ENCODE results near the gene KRTAP1-3. TPM values are rescaled to one million over a fixed set of nuclear protein-coding genes. Genes with fewer than 3 reads are reported as not detected.
"Not testable (repeated sequence)": the region's sequence is repeated elsewhere in the genome, so short reads cannot be mapped to it uniquely, and the experiment has no call there.

KRTAP1-3 gene, protein sequence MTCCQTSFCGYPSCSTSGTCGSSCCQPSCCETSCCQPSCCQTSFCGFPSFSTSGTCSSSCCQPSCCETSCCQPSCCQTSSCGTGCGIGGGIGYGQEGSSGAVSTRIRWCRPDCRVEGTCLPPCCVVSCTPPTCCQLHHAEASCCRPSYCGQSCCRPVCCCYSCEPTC
- not detected for polyA plus RNA-seq (2012; ENCODE audit: missing spikeins)

DNA sequence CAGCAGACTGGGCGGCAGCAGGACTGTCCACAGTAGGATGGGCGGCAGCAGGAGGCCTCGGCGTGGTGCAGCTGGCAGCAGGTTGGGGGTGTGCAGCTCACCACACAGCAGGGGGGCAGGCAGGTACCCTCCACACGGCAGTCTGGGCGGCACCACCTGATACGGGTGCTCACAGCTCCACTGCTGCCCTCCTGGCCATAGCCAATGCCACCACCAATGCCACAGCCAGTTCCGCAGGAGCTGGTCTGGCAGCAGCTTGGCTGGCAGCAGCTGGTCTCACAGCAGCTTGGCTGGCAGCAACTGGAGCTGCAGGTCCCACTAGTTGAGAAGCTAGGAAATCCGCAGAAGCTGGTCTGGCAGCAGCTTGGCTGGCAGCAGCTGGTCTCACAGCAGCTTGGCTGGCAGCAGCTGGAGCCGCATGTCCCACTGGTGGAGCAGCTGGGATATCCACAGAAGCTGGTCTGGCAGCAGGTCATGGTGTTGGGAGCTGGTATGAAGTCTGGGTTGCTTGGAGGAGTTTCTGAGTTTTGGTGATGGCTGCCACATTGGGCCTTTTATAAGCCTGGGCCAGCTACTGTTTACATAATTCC lies at the start of gene KRTAP1-3:
Gene KRTAP1-3 (minus strand): TSS at position 529 of the 590 bp plus-strand sequence. CDS start 53 bp downstream, at position 476.
- not testable (repeated sequence) for DNase-seq (ENCODE audit: insufficient read length); FAIRE-seq

DNA sequence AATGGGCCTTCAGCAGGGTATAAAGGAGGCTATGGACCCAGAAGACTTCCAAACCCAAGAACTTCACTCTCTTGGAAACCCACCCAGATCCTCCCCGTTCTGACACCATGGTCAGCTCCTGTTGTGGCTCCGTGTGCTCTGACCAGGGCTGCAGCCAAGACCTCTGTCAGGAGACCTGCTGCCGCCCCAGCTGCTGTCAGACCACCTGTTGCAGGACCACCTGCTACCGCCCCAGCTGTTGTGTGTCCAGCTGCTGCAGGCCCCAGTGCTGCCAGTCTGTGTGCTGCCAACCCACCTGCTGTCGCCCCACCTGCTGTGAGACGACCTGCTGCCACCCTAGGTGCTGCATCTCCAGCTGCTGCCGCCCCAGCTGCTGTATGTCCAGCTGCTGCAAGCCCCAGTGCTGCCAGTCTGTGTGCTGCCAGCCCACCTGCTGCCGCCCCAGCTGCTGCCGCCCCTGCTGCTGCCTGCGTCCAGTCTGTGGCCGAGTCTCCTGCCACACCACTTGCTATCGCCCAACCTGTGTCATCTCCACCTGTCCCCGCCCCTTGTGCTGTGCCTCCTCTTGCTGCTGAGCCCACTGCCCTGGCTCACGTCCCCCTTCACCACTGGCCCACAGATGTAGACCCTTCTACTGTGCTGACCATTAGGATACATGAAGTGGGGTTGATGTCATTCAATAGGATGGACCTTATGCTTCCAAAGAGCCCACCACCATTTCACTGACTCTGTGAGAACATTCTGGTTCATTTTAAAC lies 49.6 kb upstream of the KRTAP1-3 start, which contains the start of gene KRTAP4-7:
Gene KRTAP4-7 (plus strand): TSS at position 51 of the 757 bp plus-strand sequence. CDS start 57 bp downstream, at position 108.
- DNase-seq (ENCODE audit: insufficient read length) = not testable (repeated sequence)

DNA sequence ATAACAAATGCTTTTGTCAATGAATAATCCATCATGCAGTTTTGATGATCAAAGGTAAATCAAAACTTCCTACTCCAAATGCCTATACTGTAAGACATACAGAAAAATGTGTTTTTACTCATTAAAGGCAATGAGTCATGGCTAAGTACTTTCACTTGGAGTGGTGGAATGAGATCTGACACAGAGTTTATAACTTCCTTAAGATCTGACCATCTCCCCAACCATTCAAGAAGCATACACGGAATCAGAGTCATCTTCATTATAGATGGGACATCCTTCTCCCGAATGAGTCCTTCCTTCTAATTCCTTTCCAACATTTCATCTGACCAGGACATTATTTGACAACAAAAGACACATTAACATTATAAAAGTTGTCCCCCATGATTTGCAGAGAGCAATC lies 48.8 kb upstream of the KRTAP1-3 start:
- DNase-seq (ENCODE audit: insufficient read length); FAIRE-seq: not testable (repeated sequence)

More for the DNA sequence above, 49.6 kb upstream of the KRTAP1-3 start, which contains the start of gene KRTAP4-7:
- FAIRE-seq = not testable (repeated sequence)

DNA sequence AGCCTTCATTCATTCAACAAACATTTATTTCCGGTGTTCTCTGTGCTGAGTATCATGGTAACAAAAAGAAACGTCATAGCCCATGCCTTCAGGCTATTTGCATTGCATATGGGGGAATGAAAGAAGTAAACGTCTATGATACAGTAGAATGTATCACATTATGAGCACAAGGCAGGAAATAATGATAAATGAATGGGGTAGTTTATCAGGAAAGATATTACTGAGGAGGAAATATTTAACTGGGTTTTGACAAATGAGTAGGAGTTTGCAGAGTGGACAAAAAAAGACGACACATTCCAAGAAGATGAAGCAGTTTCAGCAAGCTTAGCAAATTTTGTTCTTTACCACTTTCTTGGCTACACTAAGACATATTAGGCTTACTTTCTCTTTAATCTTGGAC lies 48.0 kb upstream of the KRTAP1-3 start:
- DNase-seq (ENCODE audit: insufficient read length) = no peak
- FAIRE-seq = no peak
- TF ChIP-seq POLR2A (IDR thresholded peaks at IDR 0.05; ENCODE audit: low read depth, low read length) (no peak), POLR2AphosphoS5 (IDR thresholded peaks at IDR 0.05; ENCODE audit: low read depth, low read length) (no peak), TAF1 (IDR thresholded peaks at IDR 0.05; ENCODE audit: borderline replicate concordance, low read depth, low read length) (no peak)

DNA sequence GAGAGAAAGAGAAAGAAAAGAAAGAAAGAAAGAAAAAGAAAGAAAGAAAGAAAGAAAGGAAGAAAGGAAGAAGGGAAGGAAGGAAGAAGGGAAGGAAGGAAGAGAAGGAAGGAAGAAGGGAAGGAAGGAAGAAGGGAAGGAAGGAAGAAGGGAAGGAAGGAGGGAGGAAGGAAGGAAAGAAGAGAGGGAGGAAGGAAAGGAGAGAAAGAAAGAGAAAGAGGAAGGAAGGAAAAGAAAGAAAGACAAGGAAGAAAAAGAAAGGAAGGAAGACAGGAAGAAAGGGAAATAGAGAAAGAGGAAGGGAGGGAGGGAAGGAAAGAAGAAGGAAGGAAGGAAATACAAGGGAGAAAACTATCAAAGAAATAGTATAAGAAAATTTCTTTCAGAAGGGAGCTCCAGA lies 42.1 kb upstream of the KRTAP1-3 start:
- no peak for TF ChIP-seq POLR2AphosphoS5 (IDR thresholded peaks at IDR 0.05; ENCODE audit: low read depth, low read length)
- TF ChIP-seq POLR2A (IDR thresholded peaks at IDR 0.05; ENCODE audit: low read depth, low read length) = no peak
- TF ChIP-seq TAF1 (IDR thresholded peaks at IDR 0.05; ENCODE audit: borderline replicate concordance, low read depth, low read length) = no peak
- FAIRE-seq = no peak
- DNase-seq (ENCODE audit: insufficient read length) = no peak

DNA sequence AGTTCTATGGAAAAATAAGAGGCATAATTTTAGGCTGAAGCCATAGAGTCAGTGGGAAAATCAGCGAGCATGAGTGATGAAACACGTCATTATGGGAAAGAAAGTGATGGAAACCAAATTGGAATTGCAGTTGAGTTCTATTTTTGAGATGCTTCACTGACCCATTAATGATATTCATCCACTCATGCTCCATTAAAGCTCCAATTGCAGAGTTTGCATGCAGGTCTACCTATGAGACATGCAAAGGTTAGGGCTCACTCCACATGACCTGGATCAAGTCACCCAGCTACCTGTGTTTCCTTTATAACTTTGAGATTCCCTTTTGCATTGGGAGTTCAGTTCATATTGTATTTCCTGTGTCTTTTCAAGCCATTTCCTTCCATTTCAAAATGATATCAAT lies 39.0 kb upstream of the KRTAP1-3 start:
- DNase-seq (ENCODE audit: insufficient read length) (no peak), FAIRE-seq (no peak)
- no peak for TF ChIP-seq POLR2AphosphoS5 (IDR thresholded peaks at IDR 0.05; ENCODE audit: low read depth, low read length)
- no peak for TF ChIP-seq POLR2A (IDR thresholded peaks at IDR 0.05; ENCODE audit: low read depth, low read length)
- no peak for TF ChIP-seq TAF1 (IDR thresholded peaks at IDR 0.05; ENCODE audit: borderline replicate concordance, low read depth, low read length)

DNA sequence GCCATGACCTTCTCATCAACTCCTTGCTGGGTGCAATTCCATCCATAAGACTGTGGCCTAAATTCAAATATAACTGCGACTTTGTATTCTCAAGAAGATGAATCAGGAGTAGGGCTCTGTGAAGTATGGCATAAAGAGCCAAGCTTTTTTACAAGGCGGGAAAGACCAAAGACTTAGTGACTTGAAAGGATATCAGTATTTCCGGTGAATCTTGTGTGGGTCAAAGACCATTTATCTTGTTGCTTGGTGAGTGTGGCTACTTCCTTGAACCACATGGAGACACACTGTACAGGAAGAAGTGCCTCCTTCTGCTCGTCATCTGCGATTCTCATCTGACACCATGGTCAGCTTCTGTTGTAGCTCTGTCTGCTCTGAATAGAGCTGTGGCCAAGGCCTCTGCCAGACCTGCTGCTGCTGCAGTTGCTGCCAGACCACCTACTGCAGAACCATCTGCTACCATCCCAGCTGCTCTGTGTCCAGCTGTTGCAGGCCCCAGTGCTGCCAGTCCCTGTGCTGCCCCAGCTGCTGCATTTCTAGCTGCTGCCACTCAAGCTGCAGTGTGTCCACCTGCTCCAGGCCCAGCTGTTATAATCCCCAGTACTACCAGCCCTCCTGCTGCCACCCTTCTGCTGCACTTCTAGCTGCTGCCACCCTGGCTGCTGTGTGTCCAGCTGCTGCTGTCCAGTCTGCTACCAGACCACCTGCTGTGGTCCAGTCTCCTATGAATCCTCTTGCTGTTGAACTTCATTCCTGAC lies 37.1 kb upstream of the KRTAP1-3 start:
- DNase-seq (ENCODE audit: insufficient read length) (no peak), FAIRE-seq (no peak)
- TF ChIP-seq POLR2A (IDR thresholded peaks at IDR 0.05; ENCODE audit: low read depth, low read length) (no peak), TAF1 (IDR thresholded peaks at IDR 0.05; ENCODE audit: borderline replicate concordance, low read depth, low read length) (no peak), POLR2AphosphoS5 (IDR thresholded peaks at IDR 0.05; ENCODE audit: low read depth, low read length) (no peak)

DNA sequence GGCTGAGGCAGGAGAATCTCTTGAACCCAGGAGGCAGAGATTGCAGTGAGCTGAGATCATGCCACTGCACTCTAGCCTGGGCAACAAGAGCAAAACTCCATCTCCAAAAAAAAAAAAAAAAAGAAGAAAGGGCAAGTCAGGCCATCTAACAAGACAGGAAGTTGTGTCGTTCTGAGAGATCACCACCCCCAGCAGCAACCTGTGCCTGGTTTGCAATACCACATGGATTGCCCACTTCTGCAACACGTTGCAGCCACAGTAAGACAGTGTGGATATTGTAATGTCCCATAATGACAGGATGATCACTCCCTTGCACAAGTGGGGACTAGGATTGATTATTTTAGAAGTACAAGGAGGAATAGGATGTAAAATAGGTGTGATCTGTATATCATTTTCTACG lies 34.4 kb upstream of the KRTAP1-3 start:
- TF ChIP-seq POLR2AphosphoS5 (IDR thresholded peaks at IDR 0.05; ENCODE audit: low read depth, low read length) = no peak
- no peak for FAIRE-seq
- no peak for DNase-seq (ENCODE audit: insufficient read length)

DNA sequence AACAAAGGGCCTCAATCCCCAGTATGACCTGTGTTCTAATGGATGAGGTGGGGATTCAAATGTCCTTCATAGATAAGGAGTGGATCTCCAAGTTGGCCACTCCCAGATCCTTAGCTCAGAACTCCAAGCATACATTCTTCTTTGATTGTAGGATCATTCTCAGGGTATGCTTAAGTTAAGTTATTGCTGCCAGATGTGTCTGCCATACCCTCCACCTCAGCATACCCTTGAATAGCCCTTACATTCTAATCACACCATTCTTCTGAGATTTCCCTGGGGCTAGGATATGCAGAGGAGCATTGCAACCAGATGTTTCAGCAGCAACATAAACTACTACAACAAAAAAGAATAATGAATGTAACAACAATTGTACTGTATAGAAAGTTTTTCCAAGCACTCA lies 32.6 kb upstream of the KRTAP1-3 start:
- FAIRE-seq = no peak
- no peak for TF ChIP-seq POLR2AphosphoS5 (IDR thresholded peaks at IDR 0.05; ENCODE audit: low read depth, low read length)
- no peak for TF ChIP-seq TAF1 (IDR thresholded peaks at IDR 0.05; ENCODE audit: borderline replicate concordance, low read depth, low read length)
- no peak for TF ChIP-seq POLR2A (IDR thresholded peaks at IDR 0.05; ENCODE audit: low read depth, low read length)

DNA sequence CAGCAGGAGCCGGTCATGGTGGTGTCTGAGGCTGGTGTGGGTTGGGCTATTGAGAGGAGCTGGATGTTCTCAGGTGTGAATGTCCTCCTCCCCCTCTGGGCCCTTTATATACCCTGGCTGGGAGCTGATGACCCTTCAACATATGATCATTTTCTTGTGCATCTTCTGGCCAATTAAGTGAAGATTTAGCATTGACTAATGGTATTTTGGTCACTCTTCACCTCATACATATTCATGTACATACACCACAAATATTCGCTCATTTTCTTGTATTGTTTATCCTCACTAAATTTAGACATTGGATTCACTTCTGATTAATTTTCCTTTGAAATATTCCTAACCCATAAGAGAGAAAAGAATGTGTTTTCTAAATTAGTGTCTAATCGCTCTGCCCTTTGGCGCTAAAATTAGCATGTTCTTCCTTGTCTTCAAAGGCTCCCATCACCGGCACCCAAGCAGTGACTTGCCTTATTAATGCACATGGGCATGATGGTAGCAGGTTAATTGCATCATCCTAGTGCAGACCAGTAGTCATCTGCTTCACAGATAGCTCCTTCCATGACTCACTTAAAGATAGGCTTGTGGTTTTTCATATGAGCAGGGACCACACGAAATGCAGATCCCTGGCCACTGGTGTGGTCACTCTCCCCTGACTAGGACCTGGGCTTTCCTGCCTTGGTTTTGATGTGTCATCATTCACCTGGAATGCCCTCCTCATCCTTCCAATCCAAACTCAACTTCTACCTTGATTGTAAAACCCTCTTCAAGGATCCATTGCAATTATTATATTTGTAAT lies 31.4 kb upstream of the KRTAP1-3 start, which contains the start of gene KRTAP2-4:
Gene KRTAP2-4 (minus strand): TSS at position 51 of the 796 bp plus-strand sequence. CDS start 34 bp downstream, at position 17.
- no peak for FAIRE-seq
- DNase-seq (ENCODE audit: insufficient read length) = no peak
- TF ChIP-seq TAF1 (IDR thresholded peaks at IDR 0.05; ENCODE audit: borderline replicate concordance, low read depth, low read length) = no peak
- TF ChIP-seq POLR2AphosphoS5 (IDR thresholded peaks at IDR 0.05; ENCODE audit: low read depth, low read length) = no peak
- TF ChIP-seq POLR2A (IDR thresholded peaks at IDR 0.05; ENCODE audit: low read depth, low read length) = no peak

More for the DNA sequence above, 32.6 kb upstream of the KRTAP1-3 start:
- DNase-seq (ENCODE audit: insufficient read length) = no peak

DNA sequence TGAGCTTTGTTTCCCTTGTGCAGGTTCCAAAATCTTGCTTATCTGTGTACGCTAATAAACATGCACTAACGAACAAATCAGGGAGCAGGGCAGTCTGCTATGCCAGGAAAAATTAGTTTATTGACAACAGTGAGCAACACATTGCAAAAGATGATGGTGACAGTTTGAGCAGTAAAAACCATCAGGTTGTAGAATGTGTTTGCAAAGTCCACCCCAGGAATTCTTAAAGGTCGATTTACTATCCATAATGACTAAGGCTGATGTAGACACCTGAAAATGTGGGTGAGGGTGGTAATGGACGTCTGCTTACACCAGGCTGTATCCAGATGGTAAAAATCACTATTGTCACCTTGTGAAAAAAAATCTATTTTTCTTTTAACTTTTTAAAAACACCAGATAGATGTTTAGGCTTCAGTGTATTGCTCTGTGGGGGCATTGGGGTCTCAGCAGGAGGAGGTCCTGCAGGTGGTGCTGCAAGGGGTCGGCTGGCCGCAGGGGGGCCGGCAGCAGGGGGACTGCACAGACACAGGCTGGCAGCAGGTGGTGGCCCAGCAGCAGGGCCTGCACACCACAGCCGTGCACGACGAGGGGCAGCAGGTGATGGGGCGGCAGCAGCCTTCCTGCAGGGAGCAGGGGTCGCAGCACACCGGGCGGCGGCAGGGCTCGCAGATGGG lies 30.5 kb upstream of the KRTAP1-3 start:
- FAIRE-seq; DNase-seq (ENCODE audit: insufficient read length): not testable (repeated sequence)
